IPS DF 4.7 (cell line): ENCODE measurements around the gene MPPED1.

Source experiments
- DNase-seq: peaks from one replicate; pipeline ENCODE4 v3.0.0-alpha.2; 2013; ENCODE audit warnings: low spot score; ENCODE audit errors: extremely low read depth

The MPPED1 gene

DNA sequence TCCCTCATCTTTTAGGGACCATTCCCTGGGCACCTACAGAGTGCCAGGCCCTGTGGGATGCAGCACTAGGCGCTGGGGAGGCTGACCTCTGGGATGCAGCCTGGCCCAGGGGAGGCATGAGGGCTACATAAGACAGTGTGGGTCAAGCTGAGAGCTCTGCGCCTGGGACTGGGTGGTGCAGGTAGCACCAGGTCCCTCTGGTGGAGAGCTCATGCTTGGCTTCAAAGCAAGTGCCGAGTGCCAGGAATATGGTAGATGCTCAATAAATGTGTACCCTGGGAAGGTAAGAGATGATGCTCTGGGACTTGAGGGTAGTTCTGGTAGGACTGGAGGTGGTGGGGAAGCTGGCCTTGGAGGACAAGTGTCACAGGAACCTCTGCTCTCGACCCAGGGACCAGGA, 2.0 kb upstream of the MPPED1 start:
- DNase-seq = no peak

DNA sequence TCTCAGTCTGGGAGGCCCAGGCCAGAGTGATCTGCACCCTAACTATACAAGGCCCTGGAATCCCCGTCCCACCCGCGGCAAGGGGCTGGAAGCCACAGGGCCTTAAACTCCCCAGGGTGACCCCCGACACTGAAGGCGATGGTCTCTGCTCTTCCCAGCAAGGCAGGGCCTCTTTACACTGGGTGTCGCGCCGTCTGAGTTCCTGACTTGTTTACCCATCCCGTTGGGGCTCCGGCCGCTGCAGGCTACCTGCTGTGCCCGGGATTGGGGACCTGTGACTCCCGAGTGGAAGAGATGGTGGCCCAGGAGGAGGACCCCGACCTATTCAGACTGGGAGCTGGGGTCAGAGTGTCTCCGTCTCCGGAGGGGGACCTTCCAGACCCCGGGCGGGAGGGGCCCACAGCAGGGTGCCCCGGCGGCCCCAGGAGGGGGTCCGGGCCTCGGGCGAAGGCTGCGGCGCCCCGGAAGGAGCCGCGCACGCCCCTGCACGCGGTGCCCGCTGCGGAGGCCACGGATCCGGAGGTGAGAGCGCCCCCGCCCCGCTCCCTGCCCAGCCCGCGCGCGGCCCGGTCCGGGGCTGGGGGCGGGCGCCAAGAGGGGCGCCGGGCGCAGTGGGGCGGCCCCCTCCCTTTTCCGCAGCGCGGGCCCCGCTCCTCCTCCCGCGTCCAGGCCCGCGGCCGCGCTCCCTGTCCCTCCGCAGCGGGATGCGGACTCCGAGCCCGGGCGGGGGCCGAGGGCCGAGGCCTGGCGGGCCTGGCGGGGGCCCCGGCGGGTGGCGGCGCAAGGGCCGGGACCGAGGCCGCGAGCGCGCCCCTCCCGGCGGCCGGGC, 560 bp upstream of the MPPED1 start:
- DNase-seq = no peak

DNA sequence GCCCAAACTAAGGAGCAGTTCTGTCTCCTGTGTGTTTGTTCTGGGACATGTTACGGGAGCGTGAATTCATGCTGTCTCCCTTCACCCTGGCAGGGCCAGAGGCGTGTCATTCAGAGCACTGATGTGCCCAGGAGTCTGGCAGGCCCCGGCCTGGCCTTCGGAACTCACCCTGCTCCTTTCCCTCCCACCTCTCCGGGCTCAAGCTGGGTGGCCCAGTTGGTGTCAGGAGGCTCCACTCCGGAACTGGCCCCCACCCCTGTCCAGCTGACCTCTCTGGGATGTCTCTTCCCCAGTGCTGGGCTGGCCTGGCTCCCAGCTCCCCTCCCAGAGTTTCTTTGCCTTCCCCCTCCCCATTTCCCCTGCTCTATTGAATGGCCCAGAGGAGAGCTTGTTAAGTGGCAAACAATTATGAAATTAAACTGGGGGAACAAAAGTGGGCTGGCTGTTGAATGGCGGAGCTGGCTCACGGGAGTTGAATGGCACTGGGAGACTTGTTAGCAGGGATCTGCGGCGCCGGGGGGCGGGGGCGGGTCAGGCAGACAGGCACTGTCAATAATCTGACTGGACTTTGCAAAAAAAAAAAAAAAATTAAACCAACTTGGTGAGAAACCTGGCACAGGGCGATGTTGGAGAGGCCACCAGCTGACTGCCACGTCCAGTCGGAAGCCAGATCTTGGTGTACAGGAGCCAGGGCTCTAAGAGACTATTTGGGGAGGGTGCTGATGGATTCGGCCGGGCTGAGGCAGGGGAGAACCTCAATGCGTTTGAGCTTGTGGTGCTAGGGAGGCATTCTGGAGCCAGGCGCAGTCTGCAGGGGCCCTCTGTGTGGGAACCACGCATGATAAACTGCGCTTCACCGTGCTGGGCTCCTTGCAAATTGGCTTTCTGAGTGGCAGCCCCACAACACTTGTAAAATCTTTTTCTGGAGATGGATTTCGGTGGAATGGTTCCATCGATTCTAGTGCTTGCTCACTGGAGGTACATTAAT, 1.3 kb downstream of the MPPED1 start:
- DNase-seq = no peak

DNA sequence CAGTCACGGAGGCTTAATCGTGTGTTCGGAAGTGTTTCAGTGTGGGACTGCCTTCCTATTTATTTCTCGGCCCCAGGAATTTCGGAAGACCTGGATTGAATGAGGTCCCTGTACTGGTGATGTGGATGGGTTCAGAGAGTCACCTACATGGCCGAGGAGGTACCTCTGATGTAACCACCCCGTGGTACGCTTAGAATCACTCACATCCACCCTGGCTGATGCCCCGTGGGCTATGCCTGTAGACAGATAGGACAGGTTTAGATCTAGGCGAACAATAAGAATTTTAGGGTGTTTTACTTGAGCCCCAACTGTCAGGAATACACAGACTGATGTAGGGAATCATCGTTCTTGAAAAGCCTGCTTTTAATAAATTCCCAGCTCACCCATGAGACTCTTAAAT, 2.0 kb downstream of the MPPED1 start:
- no peak for DNase-seq

DNA sequence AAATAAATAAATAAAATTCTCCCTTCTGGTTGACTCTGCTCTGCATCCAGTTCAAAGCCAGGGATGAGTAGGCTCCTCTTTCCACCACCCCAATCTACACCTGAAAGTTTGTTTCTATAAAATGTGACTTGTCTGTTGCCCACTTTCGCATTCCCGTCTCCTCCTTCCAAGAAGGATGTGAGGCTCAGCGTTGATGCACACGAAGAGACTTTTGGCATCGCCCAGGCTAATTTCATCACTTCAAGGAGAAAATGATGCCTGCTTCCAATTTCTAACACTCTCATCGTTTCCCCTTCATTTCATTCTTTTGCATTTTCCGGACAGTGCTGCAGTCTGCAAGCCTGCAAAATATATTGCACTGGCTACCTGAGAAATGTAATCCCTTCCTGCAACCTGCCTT, 3.9 kb downstream of the MPPED1 start:
- no peak for DNase-seq

DNA sequence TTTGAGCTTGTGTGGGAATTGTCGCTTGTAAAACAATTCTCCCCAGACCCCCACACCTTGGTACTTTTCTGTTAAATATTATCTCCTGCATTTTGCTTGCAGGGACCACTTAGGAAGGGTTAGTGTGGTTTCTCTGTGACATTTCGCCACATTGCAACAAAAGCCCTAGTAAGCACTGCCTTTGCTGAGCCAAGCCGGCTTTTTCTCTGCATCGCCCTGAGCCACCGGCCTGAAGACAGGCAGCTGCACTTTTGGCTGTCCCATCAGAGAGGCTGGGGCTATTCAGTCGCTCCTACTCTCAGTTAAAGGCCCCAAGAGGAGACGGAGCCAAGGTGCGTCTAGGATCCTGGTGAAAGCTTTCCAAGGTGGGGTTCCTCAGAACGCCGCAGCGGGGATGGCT, 5.7 kb downstream of the MPPED1 start:
- no peak for DNase-seq

DNA sequence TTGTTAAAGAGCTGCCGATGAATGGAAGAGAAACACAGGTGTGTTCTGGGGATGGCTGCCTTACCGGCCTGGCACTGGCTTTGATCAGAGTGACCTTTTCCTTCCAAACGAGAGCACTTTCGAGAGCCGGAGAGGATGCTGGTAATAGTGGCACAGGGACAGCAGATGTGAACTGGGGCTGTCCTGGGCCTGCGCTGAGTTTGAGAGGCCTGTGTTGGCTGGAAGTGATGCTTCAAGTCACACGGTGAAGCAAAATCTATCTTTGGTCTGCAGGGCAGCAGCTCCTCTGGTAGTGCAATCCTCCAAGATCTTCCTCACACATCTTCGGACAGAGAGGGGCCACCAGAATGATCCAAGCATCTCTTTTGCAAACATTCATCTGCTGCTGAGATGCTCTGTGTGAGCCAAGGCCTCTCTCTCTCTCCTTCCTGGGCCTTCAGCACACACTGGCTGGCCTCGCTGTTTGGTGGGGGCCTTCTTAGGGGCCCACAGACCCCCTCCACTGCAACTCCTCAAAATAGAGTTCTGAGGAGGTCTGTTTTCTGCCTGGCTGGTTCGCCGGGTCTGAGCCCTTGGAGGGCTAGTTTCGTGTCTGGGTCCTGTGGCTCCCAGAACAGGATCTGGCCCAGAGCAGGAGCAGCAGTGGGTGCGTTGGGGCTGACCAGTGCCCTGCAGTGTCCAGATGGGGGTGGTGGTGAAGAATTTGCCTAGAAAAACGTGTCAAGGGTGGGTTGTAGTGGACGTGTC, 6.4 kb downstream of the MPPED1 start:
- no peak for DNase-seq

DNA sequence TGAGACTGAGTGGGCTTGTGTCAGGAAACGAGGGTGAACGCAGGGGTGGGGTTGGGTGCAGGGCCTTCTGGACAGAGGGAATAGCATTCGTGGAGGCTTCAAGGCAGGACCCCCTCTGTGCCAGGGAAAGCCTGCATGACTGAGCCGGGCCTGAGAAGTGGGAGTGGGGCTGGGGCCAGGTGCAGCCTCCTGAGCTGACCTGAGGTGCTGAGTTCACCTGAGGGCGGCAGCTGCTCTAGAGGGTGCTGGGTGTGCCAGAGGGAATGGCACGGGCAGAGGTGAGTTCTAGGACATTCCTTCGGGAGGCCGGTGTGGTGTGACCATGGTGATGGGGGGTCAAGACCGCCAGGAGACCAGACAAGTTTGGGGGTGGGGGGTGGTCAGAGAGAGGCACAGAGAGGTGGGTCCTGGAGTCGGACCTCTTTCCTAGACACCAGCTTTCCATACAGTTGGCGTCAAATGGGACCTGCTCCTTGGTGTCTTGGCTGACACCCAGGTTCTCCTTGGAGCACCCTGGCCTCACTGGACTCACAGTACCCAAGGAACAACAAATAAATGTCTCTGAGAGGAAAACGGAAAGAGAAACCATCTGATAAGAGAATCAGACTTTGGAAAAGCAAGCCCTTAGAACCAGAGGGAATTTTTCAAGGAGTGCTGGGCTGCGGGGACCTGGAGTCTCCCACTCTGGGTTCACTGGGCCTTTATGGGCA, 7.7 kb downstream of the MPPED1 start:
- DNase-seq = no peak

DNA sequence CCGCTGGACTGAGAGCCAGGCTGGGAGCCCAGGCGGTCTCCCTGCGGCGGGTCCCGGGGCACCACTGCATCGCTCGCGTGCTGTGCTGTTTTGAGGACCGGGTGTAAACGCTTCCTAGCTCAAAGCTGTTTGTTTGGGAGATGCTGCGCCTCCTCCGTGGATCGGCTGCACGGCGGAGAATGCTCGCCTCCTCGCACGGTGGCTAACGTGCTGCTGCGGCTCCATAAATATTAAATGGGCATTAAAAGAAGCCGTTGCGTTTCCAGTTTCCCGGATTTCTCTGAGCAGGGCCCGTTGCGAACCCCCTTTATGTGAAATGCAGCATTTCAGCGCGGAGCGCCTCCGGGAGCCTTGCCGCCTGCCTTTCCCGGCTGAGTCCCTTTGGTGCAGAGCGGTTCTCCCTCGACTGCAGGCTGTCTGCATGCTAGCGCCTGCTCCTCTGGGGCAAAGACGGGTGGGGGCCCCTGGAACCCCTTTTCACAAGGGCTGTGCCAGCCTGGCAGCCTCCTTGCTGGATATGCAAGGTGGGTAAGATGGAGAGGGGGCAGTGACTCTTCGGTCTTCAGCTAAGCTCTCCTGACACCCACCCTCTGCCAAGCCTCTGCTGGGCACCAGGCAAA, 9.3 kb downstream of the MPPED1 start:
- no peak for DNase-seq

DNA sequence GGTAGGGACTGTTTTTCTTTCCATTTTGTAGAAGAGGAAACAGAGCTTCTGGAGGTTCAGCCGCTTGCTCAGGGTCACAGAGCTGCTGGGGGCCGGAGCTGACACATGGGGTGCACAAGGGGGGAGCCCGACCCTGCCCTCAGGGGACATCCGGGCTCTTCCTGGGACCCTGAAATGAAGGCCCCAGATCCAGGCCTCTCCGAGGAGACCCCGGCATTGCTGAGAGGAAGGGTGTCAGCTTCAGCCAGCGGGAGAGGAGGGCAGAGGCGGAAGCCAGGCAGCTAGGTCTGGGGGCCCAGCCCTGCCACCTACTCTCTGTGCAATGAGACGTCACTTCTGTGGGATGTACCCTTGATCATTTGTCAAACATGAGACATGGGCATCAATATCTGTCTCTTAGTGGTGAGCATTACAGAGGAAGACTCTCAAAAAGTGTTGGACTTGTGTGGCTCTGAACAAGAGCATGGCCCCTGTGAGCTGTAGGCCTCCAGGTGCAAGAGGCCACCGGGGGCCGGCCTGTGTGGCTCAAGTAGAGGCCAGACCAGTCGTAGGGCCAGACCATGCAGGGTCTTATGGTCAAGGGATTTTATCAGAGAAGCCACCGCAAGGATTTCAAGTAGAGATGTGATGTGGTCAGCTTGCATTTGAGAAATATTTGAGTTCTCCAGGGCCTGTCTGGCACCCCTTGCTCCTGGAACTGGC, 10.3 kb downstream of the MPPED1 start:
- DNase-seq = no peak

DNA sequence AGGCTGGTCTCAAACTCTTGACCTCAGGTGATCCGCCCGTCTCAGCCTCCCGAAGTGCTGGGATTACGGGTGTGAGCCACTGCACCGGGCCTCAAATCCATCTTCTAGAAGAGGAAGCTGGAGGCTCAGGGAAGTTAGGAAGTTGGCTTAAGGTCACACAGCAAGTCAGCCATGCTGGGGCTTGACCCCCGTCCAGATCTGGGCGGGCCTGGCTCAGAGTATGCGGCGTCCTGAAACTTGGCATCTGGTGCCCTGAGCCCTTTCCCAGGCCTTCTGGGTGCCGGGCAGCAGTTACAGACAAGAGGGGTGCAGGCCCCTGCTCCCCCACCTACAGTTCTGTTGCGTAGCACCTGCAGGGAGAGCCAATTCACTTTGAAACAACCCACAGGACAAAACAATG, 11.2 kb downstream of the MPPED1 start:
- DNase-seq = no peak

DNA sequence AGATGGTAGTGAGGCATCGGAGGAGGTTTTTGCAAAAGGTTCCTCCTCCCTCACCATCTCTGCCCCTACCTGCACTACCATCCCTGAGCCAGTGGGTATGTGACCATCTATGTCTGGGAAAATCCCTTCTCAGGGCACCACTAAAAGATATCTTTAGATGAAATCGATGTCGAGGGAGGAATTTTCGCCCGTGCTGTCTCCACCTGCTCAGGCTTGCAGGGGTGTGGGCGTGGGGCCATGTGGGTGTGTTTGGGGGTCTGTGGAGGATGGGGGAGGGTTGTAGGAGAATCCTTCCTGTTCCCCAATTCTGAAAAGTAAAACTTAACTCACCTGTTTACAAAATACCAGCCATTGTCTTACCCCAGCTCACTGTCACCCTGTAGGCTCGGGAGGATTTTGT, 12.4 kb downstream of the MPPED1 start:
- no peak for DNase-seq

DNA sequence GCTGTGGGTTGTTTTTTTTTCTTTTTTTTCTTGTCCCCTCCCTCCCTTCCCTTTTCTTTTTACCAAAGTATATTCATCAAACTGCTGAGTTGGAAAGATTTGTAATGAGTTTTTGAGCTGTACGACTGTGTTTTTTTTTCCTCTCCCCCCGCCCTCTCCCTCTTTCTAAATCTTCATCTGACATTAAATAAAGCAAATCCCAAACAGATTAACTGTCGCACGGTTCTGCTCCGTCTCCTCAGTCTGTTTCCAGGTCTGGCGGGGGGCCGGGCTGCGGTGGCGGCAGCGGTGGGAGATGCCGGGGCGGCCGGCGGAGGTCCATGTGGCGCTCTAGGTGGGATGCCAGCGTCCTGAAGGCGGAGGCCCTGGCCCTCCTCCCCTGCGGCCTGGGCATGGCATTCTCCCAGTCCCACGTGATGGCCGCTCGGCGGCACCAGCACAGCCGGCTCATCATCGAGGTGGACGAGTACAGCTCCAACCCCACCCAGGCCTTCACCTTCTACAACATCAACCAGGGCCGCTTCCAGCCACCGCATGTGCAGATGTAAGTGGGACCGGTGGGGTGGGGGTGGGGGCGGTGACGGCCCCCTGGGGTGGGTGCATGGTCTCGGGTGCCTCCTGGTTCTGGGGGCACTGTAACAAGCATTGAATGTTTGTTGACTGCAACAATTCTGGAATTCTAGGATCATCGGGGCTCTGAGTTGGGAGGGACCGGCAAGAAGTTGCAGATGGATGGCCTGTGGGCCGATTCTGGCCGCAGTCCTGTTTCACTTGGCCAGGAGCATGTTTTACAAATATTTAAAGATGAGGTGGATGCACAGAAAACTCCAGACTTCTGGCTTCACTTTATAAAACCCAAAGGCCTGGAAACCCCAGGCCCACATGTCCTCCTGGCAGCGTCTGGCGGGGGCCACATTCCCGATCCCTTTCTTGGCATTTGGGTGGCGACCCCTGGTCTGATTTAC, 13.1 kb downstream of the MPPED1 start:
- no peak for DNase-seq

DNA sequence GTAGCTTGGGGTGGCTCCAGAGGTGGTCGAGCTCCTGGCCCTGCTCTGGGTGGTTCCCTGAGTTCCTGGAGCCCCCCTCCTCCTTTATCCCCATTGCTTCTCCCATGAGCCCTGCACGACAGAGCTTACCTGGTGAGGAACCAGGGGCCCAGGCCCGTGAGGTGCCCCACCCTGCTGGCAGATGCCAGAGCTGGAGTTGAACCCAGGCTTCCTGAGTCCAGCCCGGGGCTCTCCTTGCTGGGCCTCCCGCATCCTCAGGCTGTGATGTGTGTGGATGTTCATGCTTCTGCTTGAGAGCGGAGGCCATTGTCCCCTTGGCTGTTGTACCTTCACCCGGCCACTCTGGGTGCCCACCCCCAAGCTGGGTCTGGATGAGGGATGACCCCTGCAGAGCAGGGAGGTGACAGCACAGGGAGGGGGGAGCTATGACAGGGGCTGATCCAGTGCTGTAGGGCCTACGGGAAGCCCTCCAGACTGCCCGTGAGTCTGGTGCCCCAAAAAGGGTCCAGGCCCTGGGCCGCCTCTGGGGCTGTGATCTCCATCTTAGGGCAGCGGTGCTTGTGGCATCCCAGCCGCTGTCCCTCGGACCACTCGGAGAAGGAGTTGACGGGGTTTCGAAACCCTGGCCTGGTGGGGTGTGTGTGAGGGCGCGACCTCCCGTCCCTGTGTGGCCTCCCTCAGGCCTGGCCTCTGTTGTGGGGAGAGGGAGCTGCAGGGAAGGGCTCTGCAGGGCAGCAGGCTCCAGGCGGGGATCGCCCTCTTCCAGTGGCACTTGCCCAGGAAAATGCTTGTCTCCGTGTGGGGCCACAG, 14.4 kb downstream of the MPPED1 start:
- no peak for DNase-seq

DNA sequence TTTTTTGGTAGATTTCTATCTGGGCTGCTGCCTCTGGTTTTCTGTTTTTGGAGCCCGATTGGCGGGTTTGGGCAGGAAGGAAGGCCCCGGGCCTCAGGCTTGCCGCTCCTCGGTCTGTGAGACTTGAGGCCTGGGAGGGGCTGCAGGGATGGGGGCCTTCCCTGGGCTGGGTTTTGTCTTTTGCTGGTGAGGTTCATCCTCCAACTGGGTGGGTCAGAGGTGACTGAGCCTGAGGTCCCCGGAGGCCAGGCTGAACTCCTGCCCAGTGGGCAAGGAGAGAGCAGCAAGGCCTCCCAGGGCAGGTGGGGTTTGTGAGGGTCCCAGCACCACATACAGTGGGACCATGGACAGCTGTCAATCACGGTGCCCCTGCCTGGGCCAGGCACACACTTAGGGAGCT, 15.0 kb downstream of the MPPED1 start:
- DNase-seq = no peak

DNA sequence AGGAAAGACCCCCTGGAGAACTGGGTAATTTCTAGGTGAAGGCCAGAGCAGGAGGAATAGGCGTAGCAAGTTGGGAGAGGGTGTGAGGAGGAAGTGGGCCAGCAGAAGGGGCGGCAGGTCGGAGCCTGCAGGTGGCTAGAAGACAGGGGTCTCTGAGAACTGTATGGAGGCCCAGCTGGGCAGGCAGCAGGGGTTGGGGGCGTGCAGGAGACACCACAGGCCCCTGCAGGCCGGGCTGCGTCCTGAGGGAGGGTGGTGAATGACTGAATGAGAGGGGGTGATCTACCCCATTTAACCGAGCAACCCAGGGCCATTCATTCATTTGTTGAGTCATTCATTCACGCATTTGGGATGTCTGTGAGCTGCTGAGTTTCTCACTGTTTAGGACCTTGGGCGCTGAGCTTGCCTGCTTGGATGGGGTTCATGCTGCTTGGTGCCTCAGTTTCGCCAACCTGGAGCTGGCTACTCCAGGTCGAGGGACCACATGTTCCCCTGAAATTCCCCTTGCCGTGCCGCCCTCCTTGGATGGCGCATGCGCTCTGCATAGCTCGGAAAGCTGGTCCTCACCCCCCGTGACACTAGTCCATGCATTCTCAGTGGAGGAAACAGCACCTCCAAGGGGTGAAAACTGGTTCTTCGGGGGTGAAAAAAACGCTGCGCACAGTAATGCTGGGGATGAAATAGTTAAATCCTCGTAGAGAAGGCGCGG, 15.6 kb downstream of the MPPED1 start:
- no peak for DNase-seq

DNA sequence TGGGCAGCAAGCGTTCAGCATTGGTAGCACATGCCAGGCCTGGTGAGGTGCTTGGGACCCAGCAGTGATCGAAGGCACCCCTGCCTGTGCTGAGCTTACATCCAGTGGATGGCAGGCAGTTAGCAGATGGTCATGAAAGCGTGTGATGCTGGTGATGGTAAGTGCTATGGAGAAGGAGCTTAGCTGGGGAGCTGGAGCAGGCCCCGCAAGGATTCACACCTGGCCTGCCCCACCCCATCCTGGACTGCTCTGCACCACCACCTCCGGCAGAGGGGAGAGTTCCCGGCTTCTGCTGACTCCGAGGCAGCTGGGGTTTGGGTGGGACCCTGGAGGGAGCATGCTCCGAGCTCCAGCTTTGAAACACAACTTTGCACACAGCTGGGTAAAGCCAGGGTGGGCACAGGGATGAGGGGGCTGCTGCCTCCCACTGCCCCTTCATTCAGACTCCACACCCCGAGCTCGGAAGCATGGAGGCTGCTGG, 16.2 kb downstream of the MPPED1 start:
- DNase-seq = no peak
